Prostate gland (tissue), 1 donor: ENCODE measurements around the gene MAVS.

Experiments used
- POLR2A ChIP-seq: fragments of 450-650 bp; IDR thresholded peaks from one replicate; pipeline ENCODE4 v1.6.1; 2016; ENCODE audit warnings: antibody characterized with exemption, mild to moderate bottlenecking
- POLR2AphosphoS5 ChIP-seq: sonication (generic); formaldehyde crosslinking; IDR thresholded peaks from one replicate; pipeline ENCODE4 v1.6.1; 2017; ENCODE audit warnings: antibody characterized with exemption

DNA sequence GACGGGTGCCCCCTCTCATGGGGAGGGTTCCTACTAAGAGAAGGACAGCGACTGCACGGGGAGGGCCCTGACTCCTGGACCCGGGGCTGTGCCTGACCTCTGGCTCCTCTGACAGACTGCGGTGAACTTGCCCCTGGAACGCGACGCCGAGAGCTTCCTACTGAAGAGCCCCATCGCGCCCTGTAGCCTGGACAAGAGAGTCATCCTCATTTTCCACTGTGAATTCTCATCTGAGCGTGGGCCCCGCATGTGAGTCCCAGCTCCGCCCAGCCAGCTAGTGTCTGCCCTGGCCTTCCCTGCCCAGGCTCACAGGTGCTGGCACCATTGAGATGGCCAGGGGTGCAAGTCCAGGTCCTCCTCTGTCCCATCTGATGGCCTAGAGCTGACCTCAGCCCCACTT is 43.3 kb upstream of the MAVS start:
- no peak for TF ChIP-seq POLR2A
- no peak for TF ChIP-seq POLR2AphosphoS5
